ENCODE measurements around the gene COL27A1. TPM values are rescaled to one million over a fixed set of nuclear protein-coding genes. Genes with fewer than 3 reads are reported as not detected.

Gene COL27A1
- 9.3 TPM for total RNA-seq

GRCh38 chr9:114155263-114155994 lies at the start of gene COL27A1:
Gene COL27A1, plus strand, starts transcription at chr9:114155537. Its CDS starts 414 bp downstream, at chr9:114155951.
- intact Hi-C loops (cut with DNase I) = loop anchor here (1.0 to 2.0 kb wide), 4 partner anchors 47 to 136 kb away; no protein-coding TSS in a partner anchor
- H3K27ac ChIP-seq = peak within 1 kb of the TSS; percentile 5 to 91
- no peaks in the 10 kb centered on the region for H3K9me3 ChIP-seq
- peak in 1 of 2 donors; percentile 92 for DNase-seq (ENCODE audit: low spot score in 2 of 2)
- no peaks in the 10 kb centered on the region for H3K36me3 ChIP-seq
- H3K27me3 ChIP-seq = peaks cover 6% of the 10 kb centered on the region
- TF ChIP-seq CTCF (IDR thresholded peaks at IDR 0.05) = peak; percentile 91 to 98 (median 91)
- peak within 1 kb of the TSS; percentile 49 to 91 for H3K4me3 ChIP-seq
- peaks cover 14 to 21% of the 10 kb centered on the region in 2 donors for H3K4me1 ChIP-seq

GRCh38 chr9:114107286-114108001 lies 47.9 kb upstream of the COL27A1 start:
- H3K36me3 ChIP-seq = no peaks in the 10 kb centered on the region
- no peak overlapping the region for H3K4me3 ChIP-seq
- H3K9me3 ChIP-seq = no peaks in the 10 kb centered on the region
- DNase-seq (ENCODE audit: low spot score in 2 of 2) = no peak
- no peak overlapping the region for H3K27ac ChIP-seq
- no peaks in the 10 kb centered on the region for H3K27me3 ChIP-seq
- H3K4me1 ChIP-seq = peaks cover 0 to under 1% of the 10 kb centered on the region in 2 donors
- intact Hi-C loops (cut with DNase I) = loop anchor here (1.0 to 2.0 kb wide), 3 partner anchors 47 to 184 kb away; partner anchors contain the start of gene COL27A1
- no peak for TF ChIP-seq CTCF (IDR thresholded peaks at IDR 0.05)

- Histone ChIP-seq H3K36me3 (no peaks in the 10 kb centered on the region), H3K4me1 (peaks cover 0 to 9% of the 10 kb centered on the region in 2 donors), H3K4me3 (no peak overlapping the region), H3K27ac (no peak overlapping the region), H3K27me3 (no peaks in the 10 kb centered on the region), H3K9me3 (no peaks in the 10 kb centered on the region)
- peak; percentile 82 to 98 (median 91) for TF ChIP-seq CTCF (IDR thresholded peaks at IDR 0.05)
- peak in 1 of 2 donors; percentile 82 for DNase-seq (ENCODE audit: low spot score in 2 of 2)
- intact Hi-C loops (cut with DNase I) = loop anchor here (1.0 to 2.0 kb wide), 3 partner anchors 47 to 183 kb away; partner anchors contain the start of gene COL27A1
Observed at GRCh38 chr9:114108016-114108833, 47.1 kb upstream of the COL27A1 start.

GRCh38 chr9:114109124-114109523 lies 46.2 kb upstream of the COL27A1 start:
- Histone ChIP-seq H3K27me3 (no peaks in the 10 kb centered on the region), H3K4me1 (peaks cover 0 to 17% of the 10 kb centered on the region in 2 donors), H3K27ac (no peak overlapping the region), H3K9me3 (no peaks in the 10 kb centered on the region), H3K4me3 (no peak overlapping the region), H3K36me3 (no peaks in the 10 kb centered on the region)
- intact Hi-C loops (cut with DNase I) = loop anchor here (2.0 kb wide), 1 partner anchor 46 kb away; the partner anchor contains the start of gene COL27A1
- no peak for TF ChIP-seq CTCF (IDR thresholded peaks at IDR 0.05)
- no peak for DNase-seq (ENCODE audit: low spot score in 2 of 2)

- DNase-seq (ENCODE audit: low spot score in 2 of 2) = no peak
- Histone ChIP-seq H3K36me3 (no peaks in the 10 kb centered on the region), H3K27me3 (no peaks in the 10 kb centered on the region), H3K27ac (no peak overlapping the region), H3K4me1 (peaks cover 0 to 17% of the 10 kb centered on the region in 2 donors), H3K4me3 (no peak overlapping the region), H3K9me3 (no peaks in the 10 kb centered on the region)
- TF ChIP-seq CTCF (IDR thresholded peaks at IDR 0.05) = no peak
- intact Hi-C loops (cut with DNase I) = no loop called here
Observed at GRCh38 chr9:114110180-114110579, 45.2 kb upstream of the COL27A1 start.
